K562 (cell line): ENCODE results near the gene RAPSN. TPM values are rescaled to one million over a fixed set of nuclear protein-coding genes. Genes with fewer than 3 reads are reported as not detected.
A peak's percentile ranks its signal among the peaks of the same experiment; 100 is the strongest.

Experiments used
- BRD4 ChIP-seq: fragments of 200-600 bp; sonication (generic); IDR thresholded peaks from 2 replicates; pipeline ENCODE4 v1.6.1; 2017; ENCODE audit warnings: inconsistent platforms
- CBFA2T2 ChIP-seq: fragments of 450-650 bp; conservative IDR thresholded peaks from 2 replicates; pipeline ENCODE4 v1.6.1; 2017; ENCODE audit warnings: mild to moderate bottlenecking
- ETV5 ChIP-seq: sonication (generic); formaldehyde crosslinking; IDR thresholded peaks from 2 replicates; pipeline ENCODE4 v1.4.0; 2020; ENCODE audit warnings: low read depth, mild to moderate bottlenecking, missing genetic modification reagents
- ETV6 ChIP-seq, 3 experiments: fragments of 150-350 bp in 1 of 3; sonication (generic) in 1 of 3; formaldehyde crosslinking in 1 of 3; IDR thresholded peaks; 2 replicates each; pipeline versions ENCODE4 v1.6.1 to v1.8.0; 2014 to 2022; ENCODE audit warnings: borderline replicate concordance in 2 of 3, low read depth in 2 of 3, antibody characterized with exemption in 1 of 3, low read length in 1 of 3, mild to moderate bottlenecking in 1 of 3, missing genetic modification reagents in 1 of 3
- HDAC2 ChIP-seq: fragments of 450-650 bp; IDR thresholded peaks from 2 replicates; pipeline ENCODE4 v1.6.1; 2016; ENCODE audit warnings: mild to moderate bottlenecking
- KLF1 ChIP-seq: fragments of 450-650 bp; IDR thresholded peaks from 2 replicates; pipeline ENCODE4 v1.6.1; 2016; ENCODE audit warnings: missing genetic modification characterization, missing compliant biosample characterization
- MAZ ChIP-seq, 2 experiments: fragments of 450-650 bp in 1 of 2; sonication (generic) in 1 of 2; formaldehyde crosslinking; IDR thresholded peaks in 1 of 2; conservative IDR thresholded peaks in 1 of 2; 2 replicates each; pipeline versions ENCODE4 v1.4.0 to v1.5.0; 2020; ENCODE audit warnings: mild to moderate bottlenecking in 1 of 2, missing genetic modification reagents in 1 of 2
- MBD1 ChIP-seq: fragments of 250-450 bp; sonication (Bioruptor Pico); IDR thresholded peaks from 2 replicates; pipeline ENCODE4 v1.8.0; 2022; ENCODE audit warnings: inconsistent platforms
- PATZ1 ChIP-seq: fragments of 250-450 bp; sonication (Bioruptor Pico); IDR thresholded peaks from 2 replicates; pipeline ENCODE4 v1.5.0; 2020; ENCODE audit warnings: mild to moderate bottlenecking, borderline replicate concordance
- POLR3G ChIP-seq: IDR thresholded peaks from 2 replicates; pipeline ENCODE4 v1.6.1; 2011; ENCODE audit not compliant: insufficient read length, insufficient replicate concordance; ENCODE audit errors: extremely low read depth
- PRPF4 ChIP-seq: fragments of 200-400 bp; formaldehyde crosslinking; IDR thresholded peaks from one replicate; pipeline ENCODE4 v1.6.1; 2017; ENCODE audit warnings: low read length, low read depth, mild to moderate bottlenecking; ENCODE audit not compliant: insufficient read depth, poor library complexity, severe bottlenecking
- RFX5 ChIP-seq: IDR thresholded peaks from 2 replicates; pipeline ENCODE4 v1.6.1; 2011; ENCODE audit warnings: low read depth, mild to moderate bottlenecking, improper control_type of control experiment, low read length
- SMARCA4 ChIP-seq: fragments of 450-650 bp; IDR thresholded peaks from 2 replicates; pipeline ENCODE4 v1.6.1; 2016
- TEAD4 ChIP-seq, 2 experiments: sonication (generic) in 1 of 2; formaldehyde crosslinking in 1 of 2; IDR thresholded peaks; 2 replicates each; pipeline versions ENCODE4 v1.6.1 to v1.8.0; 2012 to 2022; ENCODE audit warnings: borderline replicate concordance in 1 of 2, inconsistent platforms in 1 of 2, low read length in 1 of 2, mild to moderate bottlenecking in 1 of 2, missing genetic modification reagents in 1 of 2
- TOE1 ChIP-seq, 2 experiments: fragments of 450-650 bp in 1 of 2; sonication (generic) in 1 of 2; formaldehyde crosslinking in 1 of 2; IDR thresholded peaks; 2 replicates each; pipeline versions ENCODE4 v1.7.1 to v1.8.0; 2016 to 2022; ENCODE audit warnings: borderline replicate concordance in 2 of 2, mild to moderate bottlenecking in 2 of 2, antibody characterized with exemption in 1 of 2, inconsistent platforms in 1 of 2, low read depth in 1 of 2, missing genetic modification reagents in 1 of 2, moderate library complexity in 1 of 2
- WHSC1 ChIP-seq: IDR thresholded peaks from one replicate; pipeline ENCODE4 v1.6.1; 2012; ENCODE audit warnings: low read length, control low read depth, inconsistent platforms
- ZBTB12 ChIP-seq: fragments of 250-450 bp; sonication (Bioruptor Pico); IDR thresholded peaks from 2 replicates; pipeline ENCODE4 v1.4.0; 2020
- ZNF316 ChIP-seq: fragments of 450-650 bp; IDR thresholded peaks from 2 replicates; pipeline ENCODE4 v1.6.1; 2016
- polyA plus RNA-seq, 8 experiments: library from polyadenylated mRNA; depleted of rRNA in 4 of 8; stranded (reverse) in 5 of 8; unstranded in 3 of 8; fragments of >200 nt; fragmentation: Nextera tagmentation in 2 of 8; fragmentation: Illumina TruSeq in 1 of 8; extraction: Ambion mirVana in 2 of 8; extraction: Trizol in 1 of 8; gene quantifications; 2 replicates each; pipeline versions ENCODE4 v1.2.1 to v1.2.3, GENCODE V29; 2011 to 2014; ENCODE audit warnings: inconsistent platforms in 1 of 8, missing spikeins in 1 of 8
- total RNA-seq, 7 experiments: library from RNA; depleted of rRNA in 6 of 7; stranded (reverse); fragments of >200 nt in 6 of 7; fragmentation: Illumina TruSeq in 2 of 7; extraction: Trizol in 2 of 7; gene quantifications; 2 replicates each; pipeline versions ENCODE4 v1.2.1 to v1.2.3, GENCODE V29; 2011 to 2021; ENCODE audit warnings: low replicate concordance in 1 of 7

Gene RAPSN
- total and polyA plus RNA-seq, 9 of the 15 experiments (the other 6 are each of a cell fraction or from before 2014, with no cell fraction given), result 0.06 to 0.11 TPM; not detected in 7

- no peak for TF ChIP-seq ETV6 (IDR thresholded peaks at IDR 0.05; ENCODE audit: borderline replicate concordance in 1 of 2, low read depth in 2 of 2, low read length in 1 of 2)
- TF ChIP-seq ETV6 (CRISPR knock-in tag; IDR thresholded peaks at IDR 0.05; ENCODE audit: borderline replicate concordance), result no peak
- TF ChIP-seq TOE1 (IDR thresholded peaks at IDR 0.05; ENCODE audit: borderline replicate concordance), result no peak
- TF ChIP-seq TOE1 (CRISPR knock-in tag; IDR thresholded peaks at IDR 0.05; ENCODE audit: borderline replicate concordance, low read depth), result no peak
- peak; percentile 61 for TF ChIP-seq SMARCA4
- no peak for TF ChIP-seq RFX5
- TF ChIP-seq PATZ1 (CRISPR knock-in tag), result no peak
- peak; percentile 3; the same call in 1 of the 2 replicates for TF ChIP-seq BRD4
- no peak for TF ChIP-seq PRPF4
- peak; percentile 76; the same call in 1 of the 2 replicates for TF ChIP-seq HDAC2
- peak in 1 of 2 experiments; percentile 45; a peak in 2 of 4 replicates for TF ChIP-seq MAZ (CRISPR knock-in tag; conservative IDR thresholded peaks at IDR 0.05 in 1 of 2, IDR thresholded peaks at IDR 0.05 in 1 of 2)
- TF ChIP-seq KLF1 (tag), result no peak
- TF ChIP-seq ZNF316, result no peak
- no peak for TF ChIP-seq POLR3G
- TF ChIP-seq CBFA2T2, result 0 out of 2 replicates have a peak, but pooled peaks have one; percentile 18
- TF ChIP-seq MBD1 (CRISPR knock-in tag), result no peak
- TF ChIP-seq WHSC1, result no peak
- TF ChIP-seq ZBTB12 (CRISPR knock-in tag), result no peak
- peak; percentile 50; the same call in 1 of the 2 replicates for TF ChIP-seq TEAD4 (IDR thresholded peaks at IDR 0.05; ENCODE audit: low read length)
- TF ChIP-seq TEAD4 (CRISPR knock-in tag; IDR thresholded peaks at IDR 0.05; ENCODE audit: borderline replicate concordance), result no peak
- TF ChIP-seq ETV5 (CRISPR knock-in tag), result peak; percentile 53; the same call in 1 of the 2 replicates
Measured at GRCh38 chr11:47399860-47400767, 48.8 kb downstream of the RAPSN start (continued).
